ENCODE measurements around the gene MIR17HG.
"Not testable (repeated sequence)": the region's sequence is repeated elsewhere in the genome, so short reads cannot be mapped to it uniquely, and the experiment has no call there.

Gene MIR17HG

GRCh38 chr13:91347996-91348905, 764 bp downstream of the MIR17HG start:
- no peak for DNase-seq

GRCh38 chr13:91348906-91349435, 1.5 kb downstream of the MIR17HG start:
- peak; percentile 83 to 84 for DNase-seq

- DNase-seq, result no peak
Observed at GRCh38 chr13:91349992-91350911, 2.8 kb downstream of the MIR17HG start.

- DNase-seq, result no peak
Observed at GRCh38 chr13:91351123-91351522, 3.6 kb downstream of the MIR17HG start.

- DNase-seq, result no peak
Observed at GRCh38 chr13:91351980-91352379, 4.5 kb downstream of the MIR17HG start.

GRCh38 chr13:91352891-91353290, 5.4 kb downstream of the MIR17HG start:
- not testable (repeated sequence) for DNase-seq

- DNase-seq, result no peak
Observed at GRCh38 chr13:91353494-91353893, 6.0 kb downstream of the MIR17HG start.

- DNase-seq, result no peak
Observed at GRCh38 chr13:91355099-91355825, 7.8 kb downstream of the MIR17HG start.

- DNase-seq, result no peak
Observed at GRCh38 chr13:91355826-91356710, 8.6 kb downstream of the MIR17HG start.

- no peak for DNase-seq
Observed at GRCh38 chr13:91356919-91357612, 9.6 kb downstream of the MIR17HG start.

GRCh38 chr13:91357613-91358386, 10.3 kb downstream of the MIR17HG start:
- no peak for DNase-seq

- DNase-seq, result peak in 1 of 2 experiments; percentile 28
Observed at GRCh38 chr13:91358387-91358782, 10.9 kb downstream of the MIR17HG start.

GRCh38 chr13:91359111-91359510, 11.6 kb downstream of the MIR17HG start:
- no peak for DNase-seq

- DNase-seq, result no peak
Observed at GRCh38 chr13:91359631-91360030, 12.1 kb downstream of the MIR17HG start.

- no peak for DNase-seq
Observed at GRCh38 chr13:91360246-91360751, 12.8 kb downstream of the MIR17HG start.

GRCh38 chr13:91361755-91362271, 14.3 kb downstream of the MIR17HG start:
- no peak for DNase-seq

GRCh38 chr13:91362908-91363307, 15.4 kb downstream of the MIR17HG start:
- DNase-seq, result no peak

- DNase-seq, result no peak
Observed at GRCh38 chr13:91368101-91368500, 20.6 kb downstream of the MIR17HG start.

- no peak for DNase-seq
Observed at GRCh38 chr13:91368676-91369440, 21.4 kb downstream of the MIR17HG start.
